BE2C (cell line): ENCODE data around the gene KLF13.

Experiments
- DNase-seq: peaks from one replicate; pipeline ENCODE4 v3.0.0-alpha.2; 2020
- H3K27me3 ChIP-seq: fragments of 250-450 bp; sonication (Bioruptor Pico); 2 replicates; pipeline ENCODE4 v1.5.1; 2020; ENCODE audit warnings: mild to moderate bottlenecking
- H3K36me3 ChIP-seq: fragments of 250-450 bp; sonication (Bioruptor Pico); 2 replicates; pipeline ENCODE4 v1.5.1; 2020; ENCODE audit warnings: mild to moderate bottlenecking
- H3K4me1 ChIP-seq: fragments of 250-450 bp; sonication (Bioruptor Pico); 2 replicates; pipeline ENCODE4 v1.5.1; 2020
- H3K4me3 ChIP-seq: 2 replicates; pipeline ENCODE4 v1.5.1; 2011; ENCODE audit warnings: low read depth, low read length
- H3K9me3 ChIP-seq: fragments of 250-450 bp; sonication (Bioruptor Pico); 2 replicates; pipeline ENCODE4 v1.5.1; 2020
- CTCF ChIP-seq: IDR thresholded peaks from 2 replicates; pipeline ENCODE4 v1.5.1; 2012; ENCODE audit warnings: mild to moderate bottlenecking, low read depth, low read length

KLF13 gene

GRCh38 chr15:31381801-31382712 lies 55.4 kb downstream of the KLF13 start:
- Histone ChIP-seq H3K9me3 (peaks cover 2% of the 10 kb centered on the region; the same call in 1 of the 2 replicates), H3K4me1 (no peaks in the 10 kb centered on the region; the same call in 1 of the 2 replicates), H3K36me3 (peaks cover 21% of the 10 kb centered on the region), H3K27me3 (no peaks in the 10 kb centered on the region), H3K4me3 (no peak overlapping the region)
- no peak for TF ChIP-seq CTCF
- DNase-seq, result no peak

- Histone ChIP-seq H3K36me3 (peaks cover 21% of the 10 kb centered on the region), H3K4me3 (no peak overlapping the region), H3K9me3 (peaks cover 2% of the 10 kb centered on the region; the same call in 1 of the 2 replicates), H3K27me3 (no peaks in the 10 kb centered on the region), H3K4me1 (no peaks in the 10 kb centered on the region; the same call in 1 of the 2 replicates)
- DNase-seq, result no peak
- TF ChIP-seq CTCF, result no peak
These were observed 56.0 kb downstream of the KLF13 start for GRCh38 chr15:31382713-31383045.

- H3K27me3 ChIP-seq, result no peaks in the 10 kb centered on the region
- DNase-seq, result no peak
- H3K9me3 ChIP-seq, result peaks cover 2% of the 10 kb centered on the region; the same call in 1 of the 2 replicates
- H3K4me3 ChIP-seq, result no peak overlapping the region
- H3K36me3 ChIP-seq, result peaks cover 21% of the 10 kb centered on the region
- no peak for TF ChIP-seq CTCF
- H3K4me1 ChIP-seq, result peaks cover 3% of the 10 kb centered on the region
These were observed 56.5 kb downstream of the KLF13 start for GRCh38 chr15:31383139-31383538.

- Histone ChIP-seq H3K4me3 (no peak overlapping the region), H3K4me1 (peaks cover 9% of the 10 kb centered on the region), H3K27me3 (no peaks in the 10 kb centered on the region), H3K36me3 (peaks cover 13% of the 10 kb centered on the region), H3K9me3 (0 out of 2 replicates have a peak, but pooled peaks cover 2% of the 10 kb centered on the region)
- TF ChIP-seq CTCF, result no peak
- DNase-seq, result no peak
These were observed 57.9 kb downstream of the KLF13 start for GRCh38 chr15:31384568-31384967.

- Histone ChIP-seq H3K4me1 (peaks cover 17% of the 10 kb centered on the region), H3K27me3 (no peaks in the 10 kb centered on the region), H3K9me3 (0 out of 2 replicates have a peak, but pooled peaks cover under 1% of the 10 kb centered on the region), H3K36me3 (peaks cover 7% of the 10 kb centered on the region), H3K4me3 (no peak overlapping the region)
- TF ChIP-seq CTCF, result no peak
- DNase-seq, result no peak
These were observed 59.1 kb downstream of the KLF13 start for GRCh38 chr15:31385736-31386135.

- H3K9me3 ChIP-seq, result no peaks in the 10 kb centered on the region
- no peaks in the 10 kb centered on the region for H3K36me3 ChIP-seq
- DNase-seq, result no peak
- no peak overlapping the region for H3K4me3 ChIP-seq
- H3K4me1 ChIP-seq, result peaks cover 17% of the 10 kb centered on the region
- TF ChIP-seq CTCF, result no peak
- H3K27me3 ChIP-seq, result no peaks in the 10 kb centered on the region
These were observed 60.5 kb downstream of the KLF13 start for GRCh38 chr15:31387092-31387478.
